ENCODE results near the gene ATP5PD. TPM values are rescaled to one million over a fixed set of nuclear protein-coding genes. Genes with fewer than 3 reads are reported as not detected.

ATP5PD gene
- total RNA-seq, 1 experiment from 2014 or later: 383 TPM

DNA sequence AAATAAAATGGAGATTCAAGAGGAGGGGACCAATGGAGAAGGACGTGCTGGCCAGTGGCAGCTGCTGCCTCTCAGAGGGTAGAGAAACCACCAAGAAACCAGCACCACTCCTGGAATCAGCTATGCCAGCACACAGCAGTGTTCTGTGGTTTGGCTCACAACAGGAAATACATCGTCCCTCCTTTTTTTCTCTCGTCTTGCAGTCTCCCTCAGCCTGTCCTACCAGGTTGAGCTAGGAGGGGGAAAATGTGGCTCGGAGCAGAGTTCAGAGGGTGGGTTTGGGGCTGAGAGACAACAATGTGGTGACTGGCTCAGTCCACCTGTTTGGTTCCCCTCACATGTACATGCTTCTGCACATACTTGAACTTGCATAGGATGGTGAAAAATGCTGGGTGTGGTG is 21.1 kb upstream of the ATP5PD start:
- H3K4me1 Mint-ChIP-seq: no peaks in the 10 kb centered on the region
- DNase-seq (ENCODE audit: low spot score) (no peak), ATAC-seq (no peak)
- POLR2A ChIA-PET: no interaction called here
- CTCF ChIA-PET: interaction anchor here (0.5 to 2.9 kb wide), 11 partner anchors 8 to 174 kb away, joined by 3 to 11 read pairs (median 3); partner anchors contain the start of genes NT5C and SLC16A5
- H3K27ac Mint-ChIP-seq: peak overlapping the region; percentile 89
- no peaks in the 10 kb centered on the region for H3K9me3 Mint-ChIP-seq
- H3K4me3 Mint-ChIP-seq: no peak overlapping the region
- peaks cover 20% of the 10 kb centered on the region for H3K36me3 Mint-ChIP-seq
- no peaks in the 10 kb centered on the region for H3K27me3 Mint-ChIP-seq (ENCODE audit: low read depth)
- no peak for TF ChIP-seq RELA (CRISPR knock-in tag; IDR thresholded peaks at IDR 0.05; ENCODE audit: borderline replicate concordance)

DNA sequence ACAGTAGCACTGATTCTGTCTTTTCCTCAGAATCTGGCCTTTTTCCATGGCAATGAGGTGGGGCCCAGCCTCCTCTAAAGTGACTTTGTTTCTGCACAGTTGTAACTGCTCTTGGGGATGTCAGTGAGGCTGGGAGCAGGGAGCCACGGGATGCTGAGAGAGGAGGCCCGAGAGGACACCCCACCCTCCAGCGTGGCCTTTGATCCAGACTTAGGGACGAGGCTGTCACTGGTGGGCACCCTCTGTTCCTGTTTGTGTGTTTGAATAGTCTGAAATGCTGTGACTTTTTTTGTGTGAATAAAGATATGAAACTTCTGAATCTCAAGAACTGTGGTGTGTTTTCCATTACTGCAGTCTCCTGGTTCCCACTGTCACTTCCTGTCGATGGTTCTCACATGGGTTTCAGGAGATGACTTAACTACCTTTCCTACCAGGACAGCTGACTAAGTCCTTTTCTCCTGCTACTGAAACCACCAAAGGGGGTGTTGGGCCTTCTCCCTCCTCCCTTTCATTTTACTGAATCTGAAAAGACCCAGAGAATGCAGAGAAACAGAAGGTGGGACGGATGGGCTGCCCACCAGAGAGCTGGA is 18.9 kb upstream of the ATP5PD start:
- H3K36me3 Mint-ChIP-seq: peaks cover 42% of the 10 kb centered on the region
- no peaks in the 10 kb centered on the region for H3K27me3 Mint-ChIP-seq (ENCODE audit: low read depth)
- no peak overlapping the region for H3K4me3 Mint-ChIP-seq
- no peaks in the 10 kb centered on the region for H3K9me3 Mint-ChIP-seq
- peak overlapping the region; percentile 72 for H3K27ac Mint-ChIP-seq
- ATAC-seq (no peak), DNase-seq (ENCODE audit: low spot score) (no peak)
- no peaks in the 10 kb centered on the region for H3K4me1 Mint-ChIP-seq
- POLR2A ChIA-PET: no interaction called here
- CTCF ChIA-PET: interaction anchor here (1.0 to 3.3 kb wide), 3 partner anchors 11 to 23 kb away, joined by 4 to 18 read pairs (median 5); partner anchors contain the start of gene SLC16A5
- no peak for TF ChIP-seq TEAD1 (CRISPR knock-in tag; IDR thresholded peaks at IDR 0.05)
- TF ChIP-seq CBFB (CRISPR knock-in tag; IDR thresholded peaks at IDR 0.05; ENCODE audit: low read depth): no peak

DNA sequence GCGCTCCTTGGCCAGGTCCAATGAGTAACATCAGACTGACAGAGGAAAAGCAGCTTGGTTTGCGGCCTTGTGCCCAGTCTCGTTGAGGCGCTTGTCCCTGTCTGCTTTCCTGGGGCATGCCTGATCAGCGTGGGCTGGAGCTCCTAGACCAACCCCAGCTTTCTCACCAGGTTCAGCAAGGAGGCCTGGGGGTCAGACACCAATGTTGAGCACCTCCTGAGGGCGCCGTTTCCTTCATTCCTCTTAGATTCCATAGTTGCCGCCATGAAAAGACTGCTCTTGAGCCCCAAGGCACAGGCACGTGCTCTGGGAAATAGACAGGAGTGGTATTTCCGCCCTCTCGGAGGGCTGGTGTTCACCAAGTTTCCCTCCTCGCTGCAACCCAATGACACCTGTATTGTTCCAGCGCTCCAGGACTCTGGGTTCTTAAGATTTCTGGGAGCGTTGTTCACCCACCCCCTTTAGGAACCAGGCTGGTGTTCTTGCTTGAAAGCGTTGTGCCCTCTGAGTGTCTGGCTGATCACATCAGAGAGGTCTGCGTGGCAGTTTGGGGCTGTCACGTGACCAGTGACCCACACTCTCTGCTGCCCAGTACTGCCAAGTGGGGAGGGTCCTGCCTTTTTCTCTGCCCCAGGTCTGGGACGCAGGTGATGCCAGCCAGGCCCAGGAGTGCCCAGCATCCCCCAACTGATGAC is 18.2 kb upstream of the ATP5PD start:
- CTCF ChIA-PET: interaction anchor here (0.6 to 3.3 kb wide), 13 partner anchors 8 to 138 kb away, joined by 3 to 18 read pairs (median 6); partner anchors contain the start of genes ARMC7, KCTD2, NT5C and SLC16A5
- Mint-ChIP-seq H3K36me3 (peaks cover 45% of the 10 kb centered on the region), H3K27me3 (ENCODE audit: low read depth) (no peaks in the 10 kb centered on the region), H3K4me1 (no peaks in the 10 kb centered on the region), H3K27ac (no peak overlapping the region), H3K9me3 (no peaks in the 10 kb centered on the region), H3K4me3 (no peak overlapping the region)
- DNase-seq (ENCODE audit: low spot score) (peak; percentile 48), ATAC-seq (peak; percentile 52)
- TF ChIP-seq GABPB1 (CRISPR knock-in tag; IDR thresholded peaks at IDR 0.05): no peak
- no peak for TF ChIP-seq OVOL2 (CRISPR knock-in tag; IDR thresholded peaks at IDR 0.05; ENCODE audit: borderline replicate concordance)
- no peak for TF ChIP-seq NR1H2 (CRISPR knock-in tag; IDR thresholded peaks at IDR 0.05)
- no peak for TF ChIP-seq RORB (CRISPR knock-in tag; IDR thresholded peaks at IDR 0.05)
- no peak for TF ChIP-seq NFYB (CRISPR knock-in tag; conservative IDR thresholded peaks at IDR 0.05; ENCODE audit: low read depth)
- TF ChIP-seq JUN (CRISPR knock-in tag; IDR thresholded peaks at IDR 0.05): no peak
- TF ChIP-seq, protein P1, sequence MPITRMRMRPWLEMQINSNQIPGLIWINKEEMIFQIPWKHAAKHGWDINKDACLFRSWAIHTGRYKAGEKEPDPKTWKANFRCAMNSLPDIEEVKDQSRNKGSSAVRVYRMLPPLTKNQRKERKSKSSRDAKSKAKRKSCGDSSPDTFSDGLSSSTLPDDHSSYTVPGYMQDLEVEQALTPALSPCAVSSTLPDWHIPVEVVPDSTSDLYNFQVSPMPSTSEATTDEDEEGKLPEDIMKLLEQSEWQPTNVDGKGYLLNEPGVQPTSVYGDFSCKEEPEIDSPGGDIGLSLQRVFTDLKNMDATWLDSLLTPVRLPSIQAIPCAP (CRISPR knock-in tag; IDR thresholded peaks at IDR 0.05): no peak
- TF ChIP-seq, protein P2, sequence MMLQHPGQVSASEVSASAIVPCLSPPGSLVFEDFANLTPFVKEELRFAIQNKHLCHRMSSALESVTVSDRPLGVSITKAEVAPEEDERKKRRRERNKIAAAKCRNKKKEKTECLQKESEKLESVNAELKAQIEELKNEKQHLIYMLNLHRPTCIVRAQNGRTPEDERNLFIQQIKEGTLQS (CRISPR knock-in tag; conservative IDR thresholded peaks at IDR 0.05): no peak
- TF ChIP-seq, protein P3, sequence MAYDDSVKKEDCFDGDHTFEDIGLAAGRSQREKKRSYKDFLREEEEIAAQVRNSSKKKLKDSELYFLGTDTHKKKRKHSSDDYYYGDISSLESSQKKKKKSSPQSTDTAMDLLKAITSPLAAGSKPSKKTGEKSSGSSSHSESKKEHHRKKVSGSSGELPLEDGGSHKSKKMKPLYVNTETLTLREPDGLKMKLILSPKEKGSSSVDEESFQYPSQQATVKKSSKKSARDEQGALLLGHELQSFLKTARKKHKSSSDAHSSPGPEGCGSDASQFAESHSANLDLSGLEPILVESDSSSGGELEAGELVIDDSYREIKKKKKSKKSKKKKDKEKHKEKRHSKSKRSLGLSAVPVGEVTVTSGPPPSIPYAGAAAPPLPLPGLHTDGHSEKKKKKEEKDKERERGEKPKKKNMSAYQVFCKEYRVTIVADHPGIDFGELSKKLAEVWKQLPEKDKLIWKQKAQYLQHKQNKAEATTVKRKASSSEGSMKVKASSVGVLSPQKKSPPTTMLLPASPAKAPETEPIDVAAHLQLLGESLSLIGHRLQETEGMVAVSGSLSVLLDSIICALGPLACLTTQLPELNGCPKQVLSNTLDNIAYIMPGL (CRISPR knock-in tag; IDR thresholded peaks at IDR 0.05): no peak
- no peak for TF ChIP-seq PRRX2 (CRISPR knock-in tag; IDR thresholded peaks at IDR 0.05)
- no peak for TF ChIP-seq ZNF232 (CRISPR knock-in tag; IDR thresholded peaks at IDR 0.05)
- TF ChIP-seq, protein P4, sequence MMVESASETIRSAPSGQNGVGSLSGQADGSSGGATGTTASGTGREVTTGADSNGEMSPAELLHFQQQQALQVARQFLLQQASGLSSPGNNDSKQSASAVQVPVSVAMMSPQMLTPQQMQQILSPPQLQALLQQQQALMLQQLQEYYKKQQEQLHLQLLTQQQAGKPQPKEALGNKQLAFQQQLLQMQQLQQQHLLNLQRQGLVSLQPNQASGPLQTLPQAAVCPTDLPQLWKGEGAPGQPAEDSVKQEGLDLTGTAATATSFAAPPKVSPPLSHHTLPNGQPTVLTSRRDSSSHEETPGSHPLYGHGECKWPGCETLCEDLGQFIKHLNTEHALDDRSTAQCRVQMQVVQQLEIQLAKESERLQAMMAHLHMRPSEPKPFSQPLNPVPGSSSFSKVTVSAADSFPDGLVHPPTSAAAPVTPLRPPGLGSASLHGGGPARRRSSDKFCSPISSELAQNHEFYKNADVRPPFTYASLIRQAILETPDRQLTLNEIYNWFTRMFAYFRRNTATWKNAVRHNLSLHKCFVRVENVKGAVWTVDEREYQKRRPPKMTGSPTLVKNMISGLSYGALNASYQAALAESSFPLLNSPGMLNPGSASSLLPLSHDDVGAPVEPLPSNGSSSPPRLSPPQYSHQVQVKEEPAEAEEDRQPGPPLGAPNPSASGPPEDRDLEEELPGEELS (CRISPR knock-in tag; IDR thresholded peaks at IDR 0.05): no peak
- no peak for TF ChIP-seq ATF1 (CRISPR knock-in tag; IDR thresholded peaks at IDR 0.05)
- TF ChIP-seq, protein P5, sequence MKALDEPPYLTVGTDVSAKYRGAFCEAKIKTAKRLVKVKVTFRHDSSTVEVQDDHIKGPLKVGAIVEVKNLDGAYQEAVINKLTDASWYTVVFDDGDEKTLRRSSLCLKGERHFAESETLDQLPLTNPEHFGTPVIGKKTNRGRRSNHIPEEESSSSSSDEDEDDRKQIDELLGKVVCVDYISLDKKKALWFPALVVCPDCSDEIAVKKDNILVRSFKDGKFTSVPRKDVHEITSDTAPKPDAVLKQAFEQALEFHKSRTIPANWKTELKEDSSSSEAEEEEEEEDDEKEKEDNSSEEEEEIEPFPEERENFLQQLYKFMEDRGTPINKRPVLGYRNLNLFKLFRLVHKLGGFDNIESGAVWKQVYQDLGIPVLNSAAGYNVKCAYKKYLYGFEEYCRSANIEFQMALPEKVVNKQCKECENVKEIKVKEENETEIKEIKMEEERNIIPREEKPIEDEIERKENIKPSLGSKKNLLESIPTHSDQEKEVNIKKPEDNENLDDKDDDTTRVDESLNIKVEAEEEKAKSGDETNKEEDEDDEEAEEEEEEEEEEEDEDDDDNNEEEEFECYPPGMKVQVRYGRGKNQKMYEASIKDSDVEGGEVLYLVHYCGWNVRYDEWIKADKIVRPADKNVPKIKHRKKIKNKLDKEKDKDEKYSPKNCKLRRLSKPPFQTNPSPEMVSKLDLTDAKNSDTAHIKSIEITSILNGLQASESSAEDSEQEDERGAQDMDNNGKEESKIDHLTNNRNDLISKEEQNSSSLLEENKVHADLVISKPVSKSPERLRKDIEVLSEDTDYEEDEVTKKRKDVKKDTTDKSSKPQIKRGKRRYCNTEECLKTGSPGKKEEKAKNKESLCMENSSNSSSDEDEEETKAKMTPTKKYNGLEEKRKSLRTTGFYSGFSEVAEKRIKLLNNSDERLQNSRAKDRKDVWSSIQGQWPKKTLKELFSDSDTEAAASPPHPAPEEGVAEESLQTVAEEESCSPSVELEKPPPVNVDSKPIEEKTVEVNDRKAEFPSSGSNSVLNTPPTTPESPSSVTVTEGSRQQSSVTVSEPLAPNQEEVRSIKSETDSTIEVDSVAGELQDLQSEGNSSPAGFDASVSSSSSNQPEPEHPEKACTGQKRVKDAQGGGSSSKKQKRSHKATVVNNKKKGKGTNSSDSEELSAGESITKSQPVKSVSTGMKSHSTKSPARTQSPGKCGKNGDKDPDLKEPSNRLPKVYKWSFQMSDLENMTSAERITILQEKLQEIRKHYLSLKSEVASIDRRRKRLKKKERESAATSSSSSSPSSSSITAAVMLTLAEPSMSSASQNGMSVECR (CRISPR knock-in tag; IDR thresholded peaks at IDR 0.05; ENCODE audit: borderline replicate concordance): no peak
- no peak for TF ChIP-seq KAT7 (CRISPR knock-in tag; IDR thresholded peaks at IDR 0.05; ENCODE audit: borderline replicate concordance)
- TF ChIP-seq MXD4 (CRISPR knock-in tag; IDR thresholded peaks at IDR 0.05; ENCODE audit: borderline replicate concordance): no peak
- no peak for TF ChIP-seq SMAD3 (CRISPR knock-in tag; IDR thresholded peaks at IDR 0.05; ENCODE audit: borderline replicate concordance)
- no peak for TF ChIP-seq ZNF416 (CRISPR knock-in tag; IDR thresholded peaks at IDR 0.05)
- no peak for TF ChIP-seq CREB1 (CRISPR knock-in tag; IDR thresholded peaks at IDR 0.05)
- POLR2A ChIA-PET: interaction anchor here (1.0 kb wide), 1 partner anchor 39 kb away, joined by 6 read pairs; no protein-coding TSS in a partner anchor

All from WTC11 (cell line).